Endodermal cell (in vitro differentiated cells): ENCODE measurements around the gene NYNRIN. TPM values are rescaled to one million over a fixed set of nuclear protein-coding genes. Genes with fewer than 3 reads are reported as not detected.

ENCODE experiments used
- DNase-seq: peaks from one replicate; pipeline ENCODE4 v3.0.0-alpha.2; 2017
- H3K27ac ChIP-seq: 2 replicates; pipeline ENCODE4 v1.5.1; 2013; ENCODE audit warnings: mild to moderate bottlenecking, low read depth, low read length, moderate library complexity
- H3K27me3 ChIP-seq: 2 replicates; pipeline ENCODE4 v1.6.1; 2013; ENCODE audit warnings: mild to moderate bottlenecking, low read length, moderate library complexity; ENCODE audit not compliant: insufficient read depth, control insufficient read depth, poor library complexity, severe bottlenecking
- H3K36me3 ChIP-seq: 2 replicates; pipeline ENCODE4 v1.7.0; 2013; ENCODE audit warnings: mild to moderate bottlenecking, low read length, moderate library complexity; ENCODE audit not compliant: control insufficient read depth, insufficient read depth
- H3K4me1 ChIP-seq: one replicate; pipeline ENCODE4 v1.7.0; 2013; ENCODE audit warnings: low read length; ENCODE audit not compliant: control insufficient read depth, insufficient read depth
- H3K4me3 ChIP-seq: 2 replicates; pipeline ENCODE4 v1.5.1; 2013; ENCODE audit warnings: mild to moderate bottlenecking, low read length, moderate library complexity
- H3K9ac ChIP-seq: 2 replicates; pipeline ENCODE4 v1.6.1; 2013; ENCODE audit warnings: mild to moderate bottlenecking, low read length, moderate library complexity; ENCODE audit not compliant: poor library complexity, severe bottlenecking; ENCODE audit errors: extremely low read depth
- H3K9me3 ChIP-seq: 2 replicates; pipeline ENCODE4 v1.6.1; 2013; ENCODE audit warnings: mild to moderate bottlenecking, low read length, moderate library complexity; ENCODE audit not compliant: control insufficient read depth
- H3K27ac Mint-ChIP-seq: 2 replicates; pipeline ENCODE4 v1.8.0; 2020; ENCODE audit warnings: mixed read lengths
- H3K27me3 Mint-ChIP-seq: 2 replicates; pipeline ENCODE4 v1.8.0; 2021; ENCODE audit warnings: mild to moderate bottlenecking, mixed read lengths; ENCODE audit not compliant: insufficient read depth
- H3K36me3 Mint-ChIP-seq: 2 replicates; pipeline ENCODE4 v1.8.0; 2020; ENCODE audit warnings: low read depth, mixed read lengths
- H3K4me1 Mint-ChIP-seq: 2 replicates; pipeline ENCODE4 v1.8.0; 2020; ENCODE audit warnings: mixed read lengths
- H3K4me3 Mint-ChIP-seq: 2 replicates; pipeline ENCODE4 v1.8.0; 2020; ENCODE audit warnings: mild to moderate bottlenecking, moderate library complexity, mixed read lengths
- H3K9me3 Mint-ChIP-seq: 2 replicates; pipeline ENCODE4 v1.8.0; 2020; ENCODE audit warnings: mild to moderate bottlenecking, mixed read lengths
- CTCF ChIP-seq: fragments of 200-600 bp; sonication (generic); conservative IDR thresholded peaks from 2 replicates; pipeline ENCODE4 v1.5.0; 2021; ENCODE audit warnings: antibody characterized with exemption, mild to moderate bottlenecking
- WGBS, 2 experiments: methylation state at CpG; one replicate each; pipeline versions ENCODE4 v1.1.5 to v1.1.7; 2013; ENCODE audit warnings: missing lambda C conversion rate in 2 of 2, mixed read lengths in 1 of 2; ENCODE audit not compliant: insufficient coverage in 1 of 2, insufficient read length in 1 of 2; 5-methylcytosine and 5-hydroxymethylcytosine counted together
- total RNA-seq, 2 donors: library from RNA; stranded (reverse); fragmentation: NEBNext Ultra II Directional in 1 of 2; extraction: Animal tissue kit (Norgen Biotek cat#: 25700) in 1 of 2; gene quantifications; 2 replicates in 1 of 2; 3 replicates in 1 of 2; pipeline ENCODE4 v1.2.1, GENCODE V29; 2021

NYNRIN gene
- total RNA-seq, 2 donors from 2014 or later, result 19.5 to 19.7 TPM

- peaks cover 41% of the 10 kb centered on the region for H3K27me3 Mint-ChIP-seq
- Histone ChIP-seq H3K27me3 (peaks cover 27% of the 10 kb centered on the region), H3K9ac (no peak overlapping the region), H3K27ac (no peak overlapping the region), H3K9me3 (no peaks in the 10 kb centered on the region), H3K36me3 (no peaks in the 10 kb centered on the region), H3K4me1 (peaks cover 4% of the 10 kb centered on the region), H3K4me3 (no peak overlapping the region)
- 85 to 90% methylated on average over 1 to 2 of the region's 2 CpGs for WGBS, 2 experiments
- no peak for TF ChIP-seq CTCF
- DNase-seq, result no peak
- H3K36me3 Mint-ChIP-seq, result no peaks in the 10 kb centered on the region
- no peak overlapping the region for H3K4me3 Mint-ChIP-seq
- peaks cover 23% of the 10 kb centered on the region for H3K4me1 Mint-ChIP-seq
- H3K27ac Mint-ChIP-seq, result peak overlapping the region; percentile 35
- no peaks in the 10 kb centered on the region for H3K9me3 Mint-ChIP-seq
Observed at GRCh38 chr14:24388474-24389179, 10.2 kb upstream of the NYNRIN start.

GRCh38 chr14:24389226-24389848, 9.5 kb upstream of the NYNRIN start:
- no peak for TF ChIP-seq CTCF
- no peaks in the 10 kb centered on the region for H3K36me3 Mint-ChIP-seq
- no peak overlapping the region for H3K27ac ChIP-seq

GRCh38 chr14:24390701-24391468, 7.9 kb upstream of the NYNRIN start:
- Mint-ChIP-seq H3K4me3 (no peak overlapping the region), H3K9me3 (no peaks in the 10 kb centered on the region), H3K36me3 (no peaks in the 10 kb centered on the region), H3K4me1 (peaks cover 26% of the 10 kb centered on the region), H3K27me3 (peaks cover 32% of the 10 kb centered on the region), H3K27ac (no peak overlapping the region)
- H3K27ac ChIP-seq, result no peak overlapping the region
- 94 to 98% methylated on average over 4 to 6 of the region's 6 CpGs for WGBS, 2 experiments
- no peaks in the 10 kb centered on the region for H3K9me3 ChIP-seq
- no peak for DNase-seq
- no peak for TF ChIP-seq CTCF
- H3K4me1 ChIP-seq, result peaks cover 4% of the 10 kb centered on the region
- H3K36me3 ChIP-seq, result no peaks in the 10 kb centered on the region
- peaks cover 20% of the 10 kb centered on the region for H3K27me3 ChIP-seq
- H3K4me3 ChIP-seq, result no peak overlapping the region
- no peak overlapping the region for H3K9ac ChIP-seq

More at GRCh38 chr14:24389226-24389848, 9.5 kb upstream of the NYNRIN start:
- H3K27me3 Mint-ChIP-seq, result peaks cover 37% of the 10 kb centered on the region
- Histone ChIP-seq H3K27me3 (peaks cover 20% of the 10 kb centered on the region), H3K36me3 (no peaks in the 10 kb centered on the region), H3K4me1 (peaks cover 4% of the 10 kb centered on the region), H3K4me3 (no peak overlapping the region), H3K9me3 (no peaks in the 10 kb centered on the region), H3K9ac (no peak overlapping the region)
- DNase-seq, result no peak
- peaks cover 23% of the 10 kb centered on the region for H3K4me1 Mint-ChIP-seq
- H3K9me3 Mint-ChIP-seq, result no peaks in the 10 kb centered on the region
- peak overlapping the region; percentile 35 for H3K27ac Mint-ChIP-seq
- H3K4me3 Mint-ChIP-seq, result no peak overlapping the region
- WGBS, 2 experiments, result 78 to 85% methylated on average over 8 to 11 of the region's 11 CpGs
